Stimulated activated CD8-positive, alpha-beta memory T cell treated with anti-CD3 and anti-CD28 coated beads, Interleukin-15, amount 100 ng/mL, for 1 hour (primary cell): Measurements from ENCODE around the gene SSBP2.
"Not testable (repeated sequence)": the region's sequence is repeated elsewhere in the genome, so short reads cannot be mapped to it uniquely, and the experiment has no call there.

Experiments used
- DNase-seq: peaks from one replicate; pipeline ENCODE4 v3.0.0-alpha.2; 2020; ENCODE audit warnings: low read depth

The SSBP2 gene

DNA sequence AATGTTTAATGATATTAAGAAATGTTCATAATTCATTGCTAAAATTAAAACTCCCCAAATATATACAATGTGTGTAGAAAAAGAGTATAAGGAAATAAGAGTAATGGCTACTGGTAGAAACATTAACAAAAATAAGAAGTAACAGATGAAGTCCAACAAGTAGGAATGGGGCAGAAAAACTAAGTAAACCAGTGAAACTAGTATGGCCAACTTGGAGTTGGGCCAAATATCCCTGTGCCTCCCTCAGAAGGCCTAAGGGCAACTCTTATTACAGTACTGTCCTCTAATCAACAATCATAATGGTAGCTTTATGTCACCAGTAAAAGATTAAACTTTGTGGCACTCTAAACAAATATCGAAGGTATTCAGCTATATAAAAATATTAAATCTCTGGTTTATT lies 93.5 kb downstream of the SSBP2 start:
- DNase-seq, result no peak

DNA sequence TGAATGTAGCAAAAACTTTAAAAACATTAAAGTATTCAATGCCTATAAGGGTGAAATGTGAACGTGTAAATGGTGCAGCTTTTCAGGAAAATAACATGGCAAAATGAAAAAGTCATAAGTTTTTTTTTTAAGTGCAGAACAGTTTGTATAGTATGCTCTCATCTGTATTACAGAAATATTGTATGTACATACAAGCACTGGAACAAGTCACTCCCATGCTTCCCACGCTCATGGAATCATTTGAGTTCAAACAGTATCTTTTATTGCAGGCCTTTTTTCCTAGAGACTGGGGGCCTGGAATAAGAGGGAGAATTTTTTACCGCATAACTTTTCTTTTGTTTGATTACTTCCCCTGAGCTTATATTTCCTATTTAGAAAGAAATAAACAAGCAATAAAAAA lies 94.1 kb downstream of the SSBP2 start:
- no peak for DNase-seq

DNA sequence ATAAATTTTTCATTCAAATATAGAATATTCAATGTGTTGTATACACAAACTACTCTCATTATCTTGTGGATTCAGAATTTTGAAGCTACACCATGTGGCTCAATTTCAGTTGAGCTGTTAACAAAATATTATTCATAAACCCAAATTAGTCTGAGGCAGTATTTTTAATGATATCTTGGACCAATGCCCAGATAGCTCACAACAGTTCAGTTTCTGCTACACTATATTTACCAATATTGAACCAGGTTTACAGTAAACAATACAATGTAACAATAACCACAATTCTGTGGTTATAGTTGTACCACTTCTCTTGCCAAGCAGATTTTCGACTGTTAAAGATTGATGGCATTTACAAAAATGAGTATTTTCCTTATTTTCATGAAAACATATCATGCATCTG lies 99.9 kb downstream of the SSBP2 start:
- no peak for DNase-seq

GRCh38 chr5:81646469-81646995 lies 104.4 kb downstream of the SSBP2 start:
- DNase-seq, result no peak

GRCh38 chr5:81642210-81642609 lies 108.7 kb downstream of the SSBP2 start:
- no peak for DNase-seq

GRCh38 chr5:81639556-81639955 lies 111.3 kb downstream of the SSBP2 start:
- no peak for DNase-seq

DNA sequence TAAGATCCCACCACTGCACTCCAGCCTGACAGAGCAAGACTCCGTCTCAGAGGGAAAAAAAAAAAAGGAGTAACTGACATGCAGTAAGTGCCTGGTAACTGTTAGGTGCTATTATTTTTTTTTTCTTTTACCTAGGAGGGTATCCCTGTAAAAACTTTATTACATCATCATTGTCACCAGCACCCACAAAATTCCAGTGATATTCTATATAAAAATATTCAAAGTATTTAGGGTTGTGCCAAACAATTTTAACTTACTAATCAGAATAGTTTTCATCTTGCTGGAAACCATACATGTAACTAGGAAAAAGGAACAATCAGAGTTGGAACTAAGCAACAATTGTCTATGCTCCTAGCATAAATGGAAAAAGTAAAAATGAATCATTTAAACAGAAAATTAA lies 112.4 kb downstream of the SSBP2 start:
- DNase-seq, result no peak

DNA sequence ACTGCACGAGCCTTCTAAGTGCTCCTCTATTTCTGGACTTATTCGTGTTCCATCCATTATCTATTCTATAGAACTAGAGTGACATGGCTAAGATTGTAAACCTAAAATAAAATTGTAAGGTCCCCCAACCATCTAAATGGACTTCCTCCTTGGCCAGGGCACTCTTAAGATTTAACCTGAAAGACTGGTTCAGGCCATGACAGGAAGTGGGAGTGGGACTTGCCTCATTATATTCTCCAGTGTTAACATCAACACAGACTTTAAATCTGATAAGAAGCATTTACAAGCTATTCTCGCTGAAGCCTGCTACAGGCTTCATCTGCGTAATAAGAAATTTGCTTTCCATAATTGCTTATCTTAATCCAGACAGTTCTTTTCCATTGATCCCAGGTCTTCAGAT lies 117.0 kb downstream of the SSBP2 start:
- DNase-seq, result no peak

DNA sequence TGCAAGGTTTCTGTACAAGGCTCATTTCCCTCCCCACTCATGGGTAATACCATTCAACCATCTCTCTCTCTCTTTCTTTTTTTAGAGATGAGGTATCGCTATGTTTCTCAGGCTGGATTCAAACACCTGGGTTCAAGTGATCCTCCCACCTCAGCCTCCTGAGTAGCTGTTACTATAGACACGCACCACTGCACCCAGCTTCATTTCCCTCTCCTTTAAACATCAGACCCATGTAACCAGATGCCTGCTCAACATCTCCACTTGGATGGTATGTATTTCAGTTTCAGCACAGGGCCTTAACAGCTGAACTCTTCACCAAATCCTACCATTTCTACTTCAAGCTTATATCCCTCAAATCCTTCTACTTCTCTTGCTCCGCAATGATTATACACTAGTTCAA lies 117.4 kb downstream of the SSBP2 start:
- DNase-seq, result no peak

GRCh38 chr5:81632679-81633078 lies 118.2 kb downstream of the SSBP2 start:
- no peak for DNase-seq

DNA sequence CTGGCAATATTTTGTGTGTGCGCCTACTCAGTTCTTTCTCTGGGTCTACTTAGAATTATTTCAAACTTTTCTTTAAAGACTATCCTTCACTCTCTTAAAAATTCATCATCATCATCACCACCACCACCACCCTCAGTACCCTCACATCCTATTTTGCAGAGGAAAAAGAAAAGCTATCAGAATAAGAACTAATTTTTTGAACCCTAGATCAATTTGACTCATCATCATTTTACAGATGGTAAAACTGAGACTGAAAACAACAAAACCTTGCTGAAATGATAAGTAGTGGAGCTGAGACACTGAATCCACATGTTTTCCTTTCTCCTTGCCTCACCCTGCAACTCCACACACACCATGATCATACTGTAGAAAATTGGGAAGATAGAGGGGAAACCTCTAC lies 119.3 kb downstream of the SSBP2 start:
- no peak for DNase-seq

DNA sequence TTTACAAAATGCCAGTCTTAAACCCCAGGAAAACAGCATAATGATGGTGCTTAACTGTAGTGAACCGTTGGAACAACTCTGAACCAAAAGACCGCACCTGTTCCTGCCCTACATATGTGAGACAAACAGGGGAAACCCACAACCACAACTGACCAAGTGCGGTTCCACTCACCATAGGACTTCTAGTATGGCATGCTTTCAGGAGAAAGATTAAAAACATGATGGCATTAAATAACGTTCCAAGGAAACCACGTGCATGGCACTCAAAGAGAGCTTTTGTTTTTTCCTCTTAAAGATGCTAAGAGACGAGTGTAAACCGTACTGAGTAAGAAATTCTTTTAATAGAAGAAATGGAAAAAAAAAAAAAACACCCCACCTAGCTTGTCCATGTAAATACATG lies 119.8 kb downstream of the SSBP2 start:
- DNase-seq, result peak; percentile 3

GRCh38 chr5:81630684-81631083 lies 120.2 kb downstream of the SSBP2 start:
- DNase-seq, result no peak

GRCh38 chr5:81629986-81630385 lies 120.9 kb downstream of the SSBP2 start:
- DNase-seq, result no peak

DNA sequence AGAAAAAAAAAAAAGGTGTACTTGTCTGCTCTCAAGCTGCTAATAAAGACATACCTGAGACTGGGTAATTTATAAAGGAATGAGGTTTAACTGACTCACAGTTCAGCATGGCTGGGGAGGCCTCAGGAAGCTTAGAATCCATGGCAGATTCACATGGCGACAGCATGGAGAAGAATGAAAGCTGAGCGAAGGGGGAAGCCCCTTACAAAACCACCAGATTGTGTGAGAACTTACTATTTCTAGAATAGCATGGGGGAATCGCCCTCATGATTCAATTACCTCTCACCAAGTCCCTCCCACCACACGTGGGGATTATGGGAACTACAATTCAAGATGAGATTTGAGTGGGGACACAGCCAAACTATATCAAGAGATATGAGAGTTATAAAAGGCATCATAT lies 122.8 kb downstream of the SSBP2 start:
- not testable (repeated sequence) for DNase-seq

- DNase-seq, result no peak
Measured at GRCh38 chr5:81626524-81626923, 124.4 kb downstream of the SSBP2 start.

- no peak for DNase-seq
Measured at GRCh38 chr5:81609810-81610375, 141.0 kb downstream of the SSBP2 start.

- DNase-seq, result no peak
Measured at GRCh38 chr5:81608976-81609375, 141.9 kb downstream of the SSBP2 start.

GRCh38 chr5:81607693-81608092 lies 143.2 kb downstream of the SSBP2 start:
- DNase-seq, result no peak

DNA sequence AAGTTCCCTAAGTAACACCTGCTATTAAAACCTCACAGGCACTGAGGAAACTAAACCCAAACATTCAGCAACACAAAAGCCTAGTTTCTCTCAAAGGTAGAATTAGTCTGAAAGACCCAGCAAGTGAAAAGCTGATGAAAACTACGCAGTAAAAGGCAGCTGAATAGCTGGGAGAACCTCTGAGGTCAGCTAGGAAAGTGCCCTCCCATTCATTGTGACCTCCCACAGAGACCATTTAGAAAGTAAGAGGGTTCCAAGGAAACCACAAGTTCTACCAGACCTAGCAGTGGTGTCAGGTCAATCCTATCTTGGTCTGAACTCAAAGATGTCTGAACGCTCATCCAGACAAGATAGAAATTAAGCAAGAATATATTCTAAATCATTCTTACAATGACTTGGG lies 144.7 kb downstream of the SSBP2 start:
- no peak for DNase-seq

GRCh38 chr5:81605299-81605698 lies 145.6 kb downstream of the SSBP2 start:
- DNase-seq, result no peak

DNA sequence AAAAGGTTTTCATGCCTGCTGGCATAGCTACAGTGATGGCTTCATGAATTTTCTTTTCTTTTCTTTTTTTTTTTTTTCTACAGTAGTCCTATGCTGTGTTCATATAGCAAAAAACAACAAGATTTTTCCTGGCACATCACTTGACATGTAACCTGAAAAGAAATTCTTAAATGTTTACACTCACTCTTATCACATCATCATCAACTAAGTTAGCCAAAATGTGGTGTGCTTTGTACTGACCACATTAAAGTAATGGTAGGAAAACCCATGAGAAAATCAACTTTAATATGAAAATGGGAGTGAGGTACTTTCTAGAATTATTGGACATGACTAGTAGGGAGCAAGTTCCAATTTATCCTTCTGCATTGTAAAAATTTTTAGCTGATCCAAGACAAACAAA lies 146.7 kb downstream of the SSBP2 start:
- no peak for DNase-seq

GRCh38 chr5:81601919-81602318 lies 149.0 kb downstream of the SSBP2 start:
- DNase-seq, result no peak

- not testable (repeated sequence) for DNase-seq
Measured at GRCh38 chr5:81592085-81592484, 158.8 kb downstream of the SSBP2 start.
